GM12873 (cell line): Measurements from ENCODE around the gene PTPRO.

Source experiments
- TF ChIP-seq, protein P1 (sequence below): IDR thresholded peaks from 2 replicates; pipeline ENCODE4 v1.5.1; 2012; ENCODE audit warnings: low read depth, mild to moderate bottlenecking, moderate library complexity, low read length, control low read depth; ENCODE audit not compliant: insufficient read depth; ENCODE audit errors: missing control alignments

The PTPRO gene

DNA sequence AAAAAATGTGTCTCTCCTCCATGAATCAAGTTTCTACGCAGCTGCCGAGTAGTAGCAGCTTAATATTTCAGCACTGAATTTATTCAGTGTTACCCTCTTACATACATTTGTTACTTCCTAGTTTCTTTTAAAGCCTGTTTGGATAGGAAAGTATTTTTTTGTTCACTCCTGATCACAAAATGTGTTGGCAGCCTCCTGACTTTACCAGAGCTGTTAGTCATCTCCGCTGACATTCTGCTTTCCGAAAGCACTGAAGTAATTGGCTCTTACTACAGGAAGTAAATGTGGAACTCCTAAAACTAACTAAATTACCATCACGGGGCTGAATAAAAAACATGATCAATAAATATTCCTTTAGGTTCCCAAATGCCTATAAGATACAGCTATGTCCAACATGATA lies 241.4 kb downstream of the PTPRO start:
- TF ChIP-seq, protein P1, sequence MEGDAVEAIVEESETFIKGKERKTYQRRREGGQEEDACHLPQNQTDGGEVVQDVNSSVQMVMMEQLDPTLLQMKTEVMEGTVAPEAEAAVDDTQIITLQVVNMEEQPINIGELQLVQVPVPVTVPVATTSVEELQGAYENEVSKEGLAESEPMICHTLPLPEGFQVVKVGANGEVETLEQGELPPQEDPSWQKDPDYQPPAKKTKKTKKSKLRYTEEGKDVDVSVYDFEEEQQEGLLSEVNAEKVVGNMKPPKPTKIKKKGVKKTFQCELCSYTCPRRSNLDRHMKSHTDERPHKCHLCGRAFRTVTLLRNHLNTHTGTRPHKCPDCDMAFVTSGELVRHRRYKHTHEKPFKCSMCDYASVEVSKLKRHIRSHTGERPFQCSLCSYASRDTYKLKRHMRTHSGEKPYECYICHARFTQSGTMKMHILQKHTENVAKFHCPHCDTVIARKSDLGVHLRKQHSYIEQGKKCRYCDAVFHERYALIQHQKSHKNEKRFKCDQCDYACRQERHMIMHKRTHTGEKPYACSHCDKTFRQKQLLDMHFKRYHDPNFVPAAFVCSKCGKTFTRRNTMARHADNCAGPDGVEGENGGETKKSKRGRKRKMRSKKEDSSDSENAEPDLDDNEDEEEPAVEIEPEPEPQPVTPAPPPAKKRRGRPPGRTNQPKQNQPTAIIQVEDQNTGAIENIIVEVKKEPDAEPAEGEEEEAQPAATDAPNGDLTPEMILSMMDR, result no peak

DNA sequence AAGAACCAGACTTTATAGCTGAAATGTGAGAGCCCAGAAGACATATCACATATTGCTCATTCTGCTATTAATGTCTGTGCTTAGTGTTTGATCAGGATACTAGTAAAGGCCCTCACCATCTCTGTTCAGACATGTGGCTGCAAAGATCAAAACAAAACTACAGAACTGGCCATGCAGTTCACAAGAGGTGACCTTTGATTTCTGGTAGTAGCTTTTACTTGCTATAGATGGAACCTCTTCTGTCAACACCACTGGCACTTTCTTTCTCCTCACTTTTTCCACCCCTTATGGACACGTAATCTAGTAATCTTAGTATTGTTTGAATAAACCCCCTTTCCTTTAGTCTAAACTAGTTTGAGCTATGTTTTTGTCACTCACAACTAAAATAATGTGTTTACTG lies 252.0 kb downstream of the PTPRO start:
- TF ChIP-seq, protein P1, result no peak

DNA sequence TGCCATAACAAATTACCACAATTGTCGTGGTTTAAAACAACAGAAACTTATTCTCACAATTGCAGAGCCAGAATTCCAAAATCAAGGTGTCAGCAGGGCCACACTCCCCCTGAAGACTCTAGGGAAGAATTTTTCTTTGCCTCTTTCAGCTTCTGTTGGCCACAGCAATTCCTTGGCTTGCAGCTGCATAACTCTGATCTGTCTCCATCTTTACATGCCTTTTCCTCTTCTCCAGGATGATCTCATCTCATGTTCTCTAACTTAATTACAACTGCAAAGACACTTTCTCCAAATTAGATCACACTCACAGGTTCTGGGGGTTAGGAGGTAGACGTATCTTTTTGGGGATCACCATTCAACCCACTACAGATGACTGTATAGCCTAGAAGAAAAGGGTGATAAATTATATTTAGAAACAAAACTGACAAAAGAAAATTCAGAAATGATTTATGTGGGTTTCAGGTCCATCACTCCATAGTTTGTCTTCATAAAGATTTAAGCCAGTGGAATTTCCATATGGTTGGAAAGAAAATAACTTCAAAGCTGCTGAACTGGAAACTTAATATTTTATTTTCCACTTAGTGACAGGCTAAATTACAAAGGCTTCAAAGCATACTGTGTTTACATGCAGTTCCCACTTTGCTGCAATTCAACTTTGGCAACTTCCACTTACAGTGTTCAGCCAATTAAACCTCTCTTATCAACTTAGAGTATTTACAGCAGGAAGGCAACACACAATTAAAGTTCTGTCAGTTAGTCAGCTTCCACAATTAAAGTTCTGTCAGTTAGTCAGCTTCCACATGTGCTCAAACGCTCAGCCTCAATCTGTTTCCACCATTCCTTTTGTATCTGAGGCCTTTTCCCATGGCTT lies 253.6 kb downstream of the PTPRO start:
- TF ChIP-seq, protein P1, result no peak

DNA sequence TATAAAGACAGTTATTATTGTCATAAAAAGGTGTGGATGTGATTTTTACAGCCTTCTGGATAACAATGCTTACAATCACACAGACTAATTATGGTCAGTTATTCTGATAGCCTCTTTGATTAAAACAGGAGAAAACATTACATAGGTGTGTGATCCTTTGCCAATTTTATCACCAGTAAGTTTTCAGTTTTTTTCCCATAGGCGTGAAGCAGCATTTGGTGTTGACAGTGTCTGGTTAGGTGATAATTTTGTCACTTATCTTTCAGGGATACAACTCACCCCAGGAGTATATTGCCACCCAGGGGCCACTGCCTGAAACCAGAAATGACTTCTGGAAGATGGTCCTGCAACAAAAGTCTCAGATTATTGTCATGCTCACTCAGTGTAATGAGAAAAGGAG lies 258.1 kb downstream of the PTPRO start:
- TF ChIP-seq, protein P1, result peak; percentile 13

DNA sequence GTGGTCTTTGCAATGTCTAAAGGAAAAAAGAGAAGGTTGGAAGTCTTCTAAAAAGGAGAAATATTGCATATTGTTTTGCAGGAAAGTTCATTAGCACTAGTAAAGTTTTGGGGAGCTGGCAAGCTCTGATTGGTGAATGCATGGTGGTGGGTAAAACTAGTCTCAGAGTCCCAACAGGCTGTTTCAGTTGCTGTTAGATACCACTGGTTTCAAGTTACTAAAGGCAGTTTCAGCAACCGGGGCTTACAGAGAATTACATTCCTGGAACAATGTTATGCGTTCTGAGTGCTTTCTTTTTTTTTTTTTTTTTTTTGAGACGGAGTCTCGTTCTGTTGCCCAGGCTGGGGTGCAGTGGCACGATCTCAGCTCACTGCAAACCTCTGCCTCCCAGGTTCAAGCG lies 258.7 kb downstream of the PTPRO start:
- TF ChIP-seq, protein P1, result no peak

DNA sequence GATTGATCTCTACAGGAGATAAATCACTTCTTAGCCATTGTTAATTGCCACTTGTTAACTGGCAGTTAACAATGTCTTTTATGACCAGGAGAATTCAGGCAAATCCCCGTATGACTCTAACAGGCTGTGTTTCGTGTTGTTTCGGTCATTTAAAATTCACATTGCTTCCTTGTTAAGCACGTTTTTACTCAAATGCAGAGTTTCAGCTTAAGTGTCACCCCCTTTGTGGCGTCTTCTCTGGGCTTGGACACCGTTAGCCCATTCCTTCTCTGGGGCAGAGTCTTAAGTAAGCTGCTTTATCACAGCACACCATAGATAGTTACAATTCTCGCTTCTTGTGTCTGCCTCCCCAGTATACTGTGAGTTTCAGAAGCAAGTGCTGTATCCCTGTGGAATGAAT lies 261.5 kb downstream of the PTPRO start:
- TF ChIP-seq, protein P1, result no peak

DNA sequence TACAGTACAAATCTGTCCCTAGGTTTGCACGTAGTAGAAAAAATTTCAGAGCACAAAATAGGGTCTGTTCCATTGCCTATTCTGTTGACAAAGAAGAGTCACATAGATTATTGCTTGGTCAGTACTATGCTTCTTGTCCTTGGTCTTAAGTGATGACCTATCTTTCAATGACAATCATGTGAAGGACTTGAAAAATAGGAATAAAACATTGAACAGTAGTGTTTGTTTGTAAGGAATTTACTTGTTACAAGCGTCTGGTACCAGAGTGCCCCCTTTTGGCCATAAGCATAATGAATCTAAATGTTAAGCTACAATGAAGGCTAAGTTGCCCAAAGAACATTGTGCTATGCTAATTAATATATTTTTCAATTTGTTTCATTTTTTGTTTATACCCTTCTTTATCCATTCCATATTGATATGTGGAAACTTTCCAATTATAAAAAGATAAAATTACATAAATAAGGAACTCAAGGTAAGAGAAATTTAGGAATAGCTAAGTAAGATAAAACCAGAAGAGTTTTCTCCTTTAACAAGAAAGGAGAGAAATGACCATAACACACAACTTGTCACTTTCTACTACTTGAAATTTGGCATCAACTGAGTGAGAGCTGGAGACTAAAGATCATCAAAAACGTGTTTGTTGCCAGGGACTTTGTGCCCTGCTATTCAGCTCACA lies 262.2 kb downstream of the PTPRO start:
- TF ChIP-seq, protein P1, result peak; percentile 69
